ENCODE measurements around the gene ARFGAP2.

- no peak for TF ChIP-seq CTCF (IDR thresholded peaks at IDR 0.05; ENCODE audit: control extremely low read depth in 1 of 3, insufficient read depth in 1 of 3, low read depth in 1 of 3, low read length in 3 of 3)
- no peak for TF ChIP-seq EZH2 (IDR thresholded peaks at IDR 0.05; ENCODE audit: low read depth, low read length, severe bottlenecking)
- no peak for TF ChIP-seq SIX5 (IDR thresholded peaks at IDR 0.05; ENCODE audit: low read depth, low read length)
Observed at GRCh38 chr11:47178737-47179654, 2.3 kb upstream of the ARFGAP2 start.
